SK-N-SH (cell line): ENCODE results near the gene RNF214. TPM values are rescaled to one million over a fixed set of nuclear protein-coding genes. Genes with fewer than 3 reads are reported as not detected.

Experiments
- CTCF ChIA-PET: fragments of 300-600, 350-600 bp; formaldehyde crosslinking; extraction: SDS; loops from one replicate; lab custom pipeline; 2021; lab: Yijun Ruan, JAX
- POLR2A ChIA-PET: fragments of 350-600 bp; sonication (Branson Sonifier 250); formaldehyde crosslinking; extraction: SDS; loops from one replicate; lab custom pipeline; 2020; ENCODE audit warnings: antibody characterized with exemption, inconsistent platforms; lab: Yijun Ruan, JAX
- DNase-seq: peaks from one replicate; pipeline ENCODE4 v3.0.0; 2012
- H2AFZ ChIP-seq: fragments of 200-600 bp; sonication (generic); 2 replicates; pipeline ENCODE4 v1.8.1; 2016; ENCODE audit warnings: antibody characterized with exemption, mild to moderate bottlenecking, low read depth
- H3F3A ChIP-seq: fragments of 200-600 bp; sonication (generic); replicated peaks from 2 replicates; pipeline ENCODE3; 2016; ENCODE audit warnings: antibody characterized with exemption, mild to moderate bottlenecking; ENCODE audit not compliant: insufficient read depth
- H3K27ac ChIP-seq, 2 experiments: fragments of 200-500 bp in 1 of 2; fragments of 200-600 bp in 1 of 2; sonication (Bioruptor generic) in 1 of 2; sonication (generic), shearing (Covaris generic) in 1 of 2; 2 replicates each; pipeline versions ENCODE4 v1.5.1 to v1.6.1; 2014 to 2016; ENCODE audit warnings: low read depth in 2 of 2, inconsistent platforms in 1 of 2, low read length in 1 of 2, mild to moderate bottlenecking in 1 of 2, mixed read lengths in 1 of 2
- H3K27me3 ChIP-seq: fragments of 200-600 bp; sonication (generic), shearing (Covaris generic); 2 replicates; pipeline ENCODE4 v1.6.1; 2016; ENCODE audit warnings: mixed run types; ENCODE audit not compliant: insufficient read depth
- H3K36me3 ChIP-seq, 2 experiments: fragments of 200-500 bp in 1 of 2; fragments of 200-600 bp in 1 of 2; sonication (Bioruptor generic) in 1 of 2; sonication (generic) in 1 of 2; replicated peaks in 1 of 2; 2 replicates each; pipeline versions ENCODE3 to v1.5.1; 2014 to 2016; ENCODE audit warnings: low read length in 1 of 2, mild to moderate bottlenecking in 1 of 2; ENCODE audit not compliant: insufficient read depth in 2 of 2, control insufficient read depth in 1 of 2
- H3K4me1 ChIP-seq, 2 experiments: fragments of 200-500 bp in 1 of 2; fragments of 200-600 bp in 1 of 2; sonication (Bioruptor generic) in 1 of 2; sonication (generic), shearing (Covaris generic) in 1 of 2; 2 replicates each; pipeline versions ENCODE4 v1.5.1 to v1.6.1; 2014 to 2016; ENCODE audit warnings: low read depth in 1 of 2, low read length in 1 of 2, mixed run types in 1 of 2; ENCODE audit not compliant: insufficient read depth in 2 of 2, control insufficient read depth in 1 of 2
- H3K4me2 ChIP-seq: fragments of 200-600 bp; sonication (generic), shearing (Covaris generic); 2 replicates; pipeline ENCODE4 v1.6.1; 2017; ENCODE audit warnings: mixed run types
- H3K4me3 ChIP-seq, 2 experiments: fragments of 200-500 bp in 1 of 2; fragments of 200-600 bp in 1 of 2; sonication (Bioruptor generic) in 1 of 2; sonication (generic), shearing (Covaris generic) in 1 of 2; 2 replicates each; pipeline versions ENCODE4 v1.5.1 to v1.8.1; 2014 to 2016; ENCODE audit warnings: low read depth in 2 of 2, inconsistent platforms in 1 of 2, low read length in 1 of 2, mild to moderate bottlenecking in 1 of 2, mixed read lengths in 1 of 2, moderate library complexity in 1 of 2
- H3K79me2 ChIP-seq: fragments of 200-600 bp; sonication (generic); 2 replicates; pipeline ENCODE4 v1.8.1; 2017; ENCODE audit warnings: mild to moderate bottlenecking; ENCODE audit not compliant: insufficient read depth
- H3K9ac ChIP-seq: fragments of 200-600 bp; sonication (generic); 2 replicates; pipeline ENCODE4 v1.6.1; 2017; ENCODE audit warnings: mixed run types
- H3K9me2 ChIP-seq: fragments of 200-600 bp; sonication (generic); 2 replicates; pipeline ENCODE4 v1.6.1; 2017; ENCODE audit warnings: mixed run types
- H3K9me3 ChIP-seq: fragments of 200-600 bp; sonication (generic); 2 replicates; pipeline ENCODE4 v1.6.1; 2017; ENCODE audit warnings: mixed run types, mild to moderate bottlenecking, moderate library complexity
- H4K20me1 ChIP-seq: fragments of 200-600 bp; sonication (generic); 2 replicates; pipeline ENCODE4 v1.6.1; 2017; ENCODE audit warnings: mild to moderate bottlenecking, mixed run types; ENCODE audit not compliant: insufficient read depth
- CTCF ChIP-seq: fragments of 200-600 bp; sonication (generic); IDR thresholded peaks from 2 replicates; pipeline ENCODE4 v1.6.1; 2017; ENCODE audit warnings: antibody characterized with exemption, mild to moderate bottlenecking, moderate library complexity
- EZH2phosphoT487 ChIP-seq: fragments of 200-600 bp; sonication (generic); IDR thresholded peaks from 2 replicates; pipeline ENCODE4 v1.6.1; 2017; ENCODE audit warnings: low read depth, mixed run types, mild to moderate bottlenecking, antibody characterized with exemption, moderate library complexity, borderline replicate concordance
- FOSL2 ChIP-seq: IDR thresholded peaks from 2 replicates; pipeline ENCODE4 v1.4.0; 2012; ENCODE audit warnings: low read depth, mild to moderate bottlenecking, moderate library complexity, borderline replicate concordance
- FOXJ3 ChIP-seq: sonication (generic); formaldehyde crosslinking; IDR thresholded peaks from 2 replicates; pipeline ENCODE4 v1.5.1; 2020; ENCODE audit warnings: mild to moderate bottlenecking, missing genetic modification reagents
- FOXM1 ChIP-seq: IDR thresholded peaks from 2 replicates; pipeline ENCODE4 v1.4.0; 2012; ENCODE audit warnings: low read depth, mild to moderate bottlenecking
- GABPA ChIP-seq: IDR thresholded peaks from 2 replicates; pipeline ENCODE4 v1.4.0; 2012; ENCODE audit warnings: low read depth, mild to moderate bottlenecking
- GATA2 ChIP-seq: sonication (generic); formaldehyde crosslinking; IDR thresholded peaks from 2 replicates; pipeline ENCODE4 v1.5.0; 2020; ENCODE audit warnings: mild to moderate bottlenecking, missing genetic modification reagents
- JUND ChIP-seq: IDR thresholded peaks from 2 replicates; pipeline ENCODE4 v1.4.0; 2012
- MEF2A ChIP-seq: IDR thresholded peaks from 2 replicates; pipeline ENCODE4 v1.4.0; 2012; ENCODE audit warnings: low read depth, borderline replicate concordance
- NFIC ChIP-seq: IDR thresholded peaks from 2 replicates; pipeline ENCODE4 v1.4.0; 2012; ENCODE audit warnings: borderline replicate concordance
- NRF1 ChIP-seq: IDR thresholded peaks from 2 replicates; pipeline ENCODE4 v1.6.1; 2012; ENCODE audit warnings: low read depth, mild to moderate bottlenecking, low read length
- POLR2AphosphoS5 ChIP-seq: IDR thresholded peaks from 2 replicates; pipeline ENCODE4 v1.6.1; 2012; ENCODE audit warnings: low read depth, low read length
- RAD21 ChIP-seq: IDR thresholded peaks from 2 replicates; pipeline ENCODE4 v1.6.1; 2012; ENCODE audit warnings: mild to moderate bottlenecking, low read length
- RCOR1 ChIP-seq: fragments of 150-350 bp; IDR thresholded peaks from 2 replicates; pipeline ENCODE4 v1.6.1; 2017; ENCODE audit warnings: antibody characterized with exemption, low read length
- RXRA ChIP-seq: IDR thresholded peaks from 2 replicates; pipeline ENCODE4 v1.4.0; 2012; ENCODE audit warnings: low read depth, mild to moderate bottlenecking, borderline replicate concordance
- SIN3A ChIP-seq: IDR thresholded peaks from 2 replicates; pipeline ENCODE4 v1.6.1; 2012; ENCODE audit warnings: low read depth, mild to moderate bottlenecking, low read length, moderate library complexity, borderline replicate concordance
- TAF1 ChIP-seq: IDR thresholded peaks from 2 replicates; pipeline ENCODE4 v1.6.1; 2012; ENCODE audit warnings: low read depth, mild to moderate bottlenecking, low read length, moderate library complexity, borderline replicate concordance
- USF2 ChIP-seq: fragments of 150-350 bp; IDR thresholded peaks from 2 replicates; pipeline ENCODE4 v1.6.1; 2017; ENCODE audit warnings: antibody characterized with exemption, low read length, low read depth, borderline replicate concordance
- YY1 ChIP-seq: IDR thresholded peaks from 2 replicates; pipeline ENCODE4 v1.4.0; 2012; ENCODE audit warnings: low read depth, mild to moderate bottlenecking
- ZBTB33 ChIP-seq: IDR thresholded peaks from 2 replicates; pipeline ENCODE4 v1.4.0; 2012; ENCODE audit warnings: low read depth, borderline replicate concordance
- WGBS: methylation state at CpG from one replicate; pipeline ENCODE4 v1.1.6; 2017; ENCODE audit warnings: low lambda C conversion rate; 5-methylcytosine and 5-hydroxymethylcytosine counted together
- polyA plus RNA-seq, 3 experiments: library from polyadenylated mRNA; depleted of rRNA; stranded (reverse); fragments of >200 nt; gene quantifications; 2 replicates each; pipeline ENCODE4 v1.2.3, GENCODE V29; 2012

Gene RNF214
- polyA plus RNA-seq, 1 of the 3 experiments (the other 2 are of a cell fraction) = 15.4 TPM

GRCh38 chr11:117186431-117186761, 46.1 kb upstream of the RNF214 start:
- WGBS = 90% methylated on average over 3 of the region's 4 CpGs
- Histone ChIP-seq H2AFZ (no peak overlapping the region), H3K79me2 (no peaks in the 10 kb centered on the region), H3K4me1 (no peaks in the 10 kb centered on the region; a peak in 1 of 4 replicates), H3K9me3 (no peaks in the 10 kb centered on the region), H3K4me2 (no peak overlapping the region), H3K27ac (no peak overlapping the region), H3K36me3 (peaks cover 8 to 23% of the 10 kb centered on the region in 2 experiments), H3K9ac (no peak overlapping the region), H3K4me3 (no peak overlapping the region), H3K9me2 (no peaks in the 10 kb centered on the region), H3F3A (no peaks in the 10 kb centered on the region), H3K27me3 (no peaks in the 10 kb centered on the region), H4K20me1 (no peaks in the 10 kb centered on the region)
- TF ChIP-seq RXRA = no peak
- TF ChIP-seq USF2 = no peak
- no peak for TF ChIP-seq FOXM1
- no peak for TF ChIP-seq NRF1
- TF ChIP-seq CTCF = no peak
- no peak for TF ChIP-seq GABPA
- TF ChIP-seq YY1 = no peak
- CTCF ChIA-PET = interaction anchor here (1.4 kb wide), 1 partner anchor 12 kb away, joined by 3 read pairs; no protein-coding TSS in a partner anchor
- POLR2A ChIA-PET = no interaction called here
- DNase-seq = no peak

- H4K20me1 ChIP-seq = no peaks in the 10 kb centered on the region
- no peak overlapping the region for H3K9ac ChIP-seq
- H3K9me2 ChIP-seq = no peaks in the 10 kb centered on the region
- POLR2A ChIA-PET = no interaction called here
- WGBS = 89% methylated on average over 5 of the region's 6 CpGs
- H3F3A ChIP-seq = no peaks in the 10 kb centered on the region
- no peaks in the 10 kb centered on the region for H3K27me3 ChIP-seq
- no peaks in the 10 kb centered on the region for H3K4me1 ChIP-seq
- no peak for DNase-seq
- H3K9me3 ChIP-seq = no peaks in the 10 kb centered on the region
- H3K4me2 ChIP-seq = no peak overlapping the region
- no peaks in the 10 kb centered on the region for H3K79me2 ChIP-seq
- no peak overlapping the region for H3K4me3 ChIP-seq
- TF ChIP-seq MEF2A (no peak), GATA2 (CRISPR knock-in tag) (no peak), RCOR1 (no peak), POLR2AphosphoS5 (no peak), FOSL2 (no peak), TAF1 (no peak), RAD21 (no peak), EZH2phosphoT487 (no peak), NFIC (no peak), FOXJ3 (no peak), SIN3A (no peak), JUND (no peak), ZBTB33 (no peak)
- TF ChIP-seq, all 33 proteins: peak for 0
- CTCF ChIA-PET = no interaction called here
- Histone ChIP-seq H2AFZ (no peak overlapping the region), H3K36me3 (peaks cover 8 to 19% of the 10 kb centered on the region in 2 experiments), H3K27ac (no peak overlapping the region)
Measured at GRCh38 chr11:117187007-117187406, 45.5 kb upstream of the RNF214 start.
